ENCODE data around the gene KCNQ1. TPM values are rescaled to one million over a fixed set of nuclear protein-coding genes. Genes with fewer than 3 reads are reported as not detected.

The KCNQ1 gene
- total and polyA plus RNA-seq, 2 donors (not counting 1 experiment from before 2014, with no cell fraction given), result 21.5 to 28.8 TPM

- DNase-seq (no peak), ATAC-seq (ENCODE audit: low read depth) (no peak)
- ChIA-PET POLR2A (no interaction called here), CTCF (no interaction called here)
- no peak overlapping the region for H3K27ac Mint-ChIP-seq
- no peak overlapping the region for H3K4me2 ChIP-seq (replicated peaks; ENCODE audit: low read depth, low read length, poor library complexity, severe bottlenecking)
- H4K20me1 ChIP-seq (ENCODE audit: control insufficient read depth, insufficient read depth, low read length, poor library complexity, severe bottlenecking), result no peaks in the 10 kb centered on the region
- H3K27me3 Mint-ChIP-seq, result peaks cover 56% of the 10 kb centered on the region
- H3K27me3 ChIP-seq (replicated peaks in 1 of 4; ENCODE audit: control extremely low read depth in 1 of 4, control insufficient read depth in 3 of 4, insufficient read depth in 4 of 4, low read length in 3 of 4), result peaks cover 0 to 40% (median 14%) of the 10 kb centered on the region in 4 experiments
- H3K9me3 ChIP-seq (ENCODE audit: control extremely low read depth in 1 of 3, control insufficient read depth in 2 of 3, insufficient read depth in 1 of 3, low read length in 2 of 3), result peaks cover 0 to 14% (median 0%) of the 10 kb centered on the region in 3 donors
- WGBS (ENCODE audit: insufficient coverage), result 92% methylated on average over 9 of the region's 10 CpGs
- no peak overlapping the region for H3K9ac ChIP-seq (ENCODE audit: low read length)
- intact Hi-C loops (cut with micrococcal nuclease), result no loop called here
- peaks cover 2% of the 10 kb centered on the region for H3K9me3 Mint-ChIP-seq (ENCODE audit: insufficient read depth)
- no peaks in the 10 kb centered on the region for H3K36me3 ChIP-seq (replicated peaks in 1 of 2; ENCODE audit: control extremely low read depth in 1 of 2, control insufficient read depth in 1 of 2, extremely low read depth in 1 of 2, insufficient read depth in 2 of 2, low read length in 1 of 2)
- H3K27ac ChIP-seq (ENCODE audit: low read length in 2 of 2), result no peak overlapping the region
- H3K4me1 ChIP-seq (ENCODE audit: control insufficient read depth in 2 of 2, insufficient read depth in 2 of 2, low read length in 2 of 2), result peaks cover 6 to 9% of the 10 kb centered on the region in 2 donors
- TF ChIP-seq CTCF (IDR thresholded peaks at IDR 0.05) (no peak), EZH2 (IDR thresholded peaks at IDR 0.05; ENCODE audit: borderline replicate concordance, insufficient read depth, low read depth, low read length, poor library complexity, severe bottlenecking) (no peak)
- no peaks in the 10 kb centered on the region for H3K79me2 ChIP-seq (ENCODE audit: control insufficient read depth, insufficient read depth, low read length)
- H3K4me3 ChIP-seq (ENCODE audit: control extremely low read depth in 1 of 5, extremely low read depth in 1 of 5, insufficient read depth in 1 of 5, low read depth in 2 of 5, low read length in 4 of 5), result no peak overlapping the region
- H3K4me3 Mint-ChIP-seq, result no peak overlapping the region
- H2AFZ ChIP-seq (ENCODE audit: insufficient read depth, low read depth, low read length, poor library complexity, severe bottlenecking), result no peak overlapping the region
- peaks cover 15% of the 10 kb centered on the region for H3K4me1 Mint-ChIP-seq
Observed at GRCh38 chr11:2864901-2865300, 420.1 kb downstream of the KCNQ1 start.

- peaks cover 0 to 45% (median 16%) of the 10 kb centered on the region in 4 experiments for H3K27me3 ChIP-seq (replicated peaks in 1 of 4; ENCODE audit: control extremely low read depth in 1 of 4, control insufficient read depth in 3 of 4, insufficient read depth in 4 of 4, low read length in 3 of 4)
- H3K4me1 Mint-ChIP-seq, result peaks cover 11% of the 10 kb centered on the region
- DNase-seq (no peak), ATAC-seq (ENCODE audit: low read depth) (no peak)
- no peak overlapping the region for H3K9ac ChIP-seq (ENCODE audit: low read length)
- TF ChIP-seq CTCF (IDR thresholded peaks at IDR 0.05) (no peak), EZH2 (IDR thresholded peaks at IDR 0.05; ENCODE audit: borderline replicate concordance, insufficient read depth, low read depth, low read length, poor library complexity, severe bottlenecking) (no peak)
- H3K9me3 ChIP-seq (ENCODE audit: control extremely low read depth in 1 of 3, control insufficient read depth in 2 of 3, insufficient read depth in 1 of 3, low read length in 2 of 3), result peaks cover 0 to 14% (median 0%) of the 10 kb centered on the region in 3 donors
- 100% methylated on average over 8 of the region's 11 CpGs for WGBS (ENCODE audit: insufficient coverage)
- H3K4me1 ChIP-seq (ENCODE audit: control insufficient read depth in 2 of 2, insufficient read depth in 2 of 2, low read length in 2 of 2), result peaks cover 6 to 9% of the 10 kb centered on the region in 2 donors
- H3K4me3 Mint-ChIP-seq, result no peak overlapping the region
- H3K4me3 ChIP-seq (ENCODE audit: control extremely low read depth in 1 of 5, extremely low read depth in 1 of 5, insufficient read depth in 1 of 5, low read depth in 2 of 5, low read length in 4 of 5), result no peak overlapping the region
- POLR2A ChIA-PET, result no interaction called here
- peaks cover 47% of the 10 kb centered on the region for H3K27me3 Mint-ChIP-seq
- peaks cover 2% of the 10 kb centered on the region for H3K9me3 Mint-ChIP-seq (ENCODE audit: insufficient read depth)
- CTCF ChIA-PET, result no interaction called here
- no peaks in the 10 kb centered on the region for H3K36me3 ChIP-seq (replicated peaks in 1 of 2; ENCODE audit: control extremely low read depth in 1 of 2, control insufficient read depth in 1 of 2, extremely low read depth in 1 of 2, insufficient read depth in 2 of 2, low read length in 1 of 2)
- no peaks in the 10 kb centered on the region for H4K20me1 ChIP-seq (ENCODE audit: control insufficient read depth, insufficient read depth, low read length, poor library complexity, severe bottlenecking)
- H3K27ac Mint-ChIP-seq, result no peak overlapping the region
- H2AFZ ChIP-seq (ENCODE audit: insufficient read depth, low read depth, low read length, poor library complexity, severe bottlenecking), result no peak overlapping the region
- H3K4me2 ChIP-seq (replicated peaks; ENCODE audit: low read depth, low read length, poor library complexity, severe bottlenecking), result no peak overlapping the region
- H3K27ac ChIP-seq (ENCODE audit: low read length in 2 of 2), result no peak overlapping the region
- no peaks in the 10 kb centered on the region for H3K79me2 ChIP-seq (ENCODE audit: control insufficient read depth, insufficient read depth, low read length)
- intact Hi-C loops (cut with micrococcal nuclease), result no loop called here
Observed at GRCh38 chr11:2865922-2866577, 421.2 kb downstream of the KCNQ1 start.

Data from B cell (primary cell).